ENCODE measurements around the gene DUSP1.
"Not testable (repeated sequence)": the region's sequence is repeated elsewhere in the genome, so short reads cannot be mapped to it uniquely, and the experiment has no call there.

DUSP1 gene

GRCh38 chr5:172815631-172816030 lies 44.6 kb upstream of the DUSP1 start:
- TF ChIP-seq CTCF (IDR thresholded peaks at IDR 0.05; ENCODE audit: low read depth, low read length, missing control alignments) = no peak
- DNase-seq (ENCODE audit: extremely low read depth, low read depth) = no peak
- no peak overlapping the region for H3K4me3 ChIP-seq (replicated peaks; ENCODE audit: low read depth, low read length)

GRCh38 chr5:172810996-172811395 lies 40.0 kb upstream of the DUSP1 start:
- H3K4me3 ChIP-seq (replicated peaks; ENCODE audit: low read depth, low read length); DNase-seq (ENCODE audit: extremely low read depth, low read depth): not testable (repeated sequence)

GRCh38 chr5:172809774-172810173 lies 38.8 kb upstream of the DUSP1 start:
- H3K4me3 ChIP-seq (replicated peaks; ENCODE audit: low read depth, low read length) = no peak overlapping the region
- no peak for TF ChIP-seq CTCF (IDR thresholded peaks at IDR 0.05; ENCODE audit: low read depth, low read length, missing control alignments)
- no peak for DNase-seq (ENCODE audit: extremely low read depth, low read depth)

GRCh38 chr5:172807766-172808311 lies 36.8 kb upstream of the DUSP1 start:
- DNase-seq (ENCODE audit: extremely low read depth, low read depth) = no peak
- H3K4me3 ChIP-seq (replicated peaks; ENCODE audit: low read depth, low read length) = no peak overlapping the region
- TF ChIP-seq CTCF (IDR thresholded peaks at IDR 0.05; ENCODE audit: low read depth, low read length, missing control alignments) = no peak

GRCh38 chr5:172806897-172807672 lies 36.1 kb upstream of the DUSP1 start:
- DNase-seq (ENCODE audit: extremely low read depth, low read depth) = peak; percentile 55
- no peak overlapping the region for H3K4me3 ChIP-seq (replicated peaks; ENCODE audit: low read depth, low read length)
- TF ChIP-seq CTCF (IDR thresholded peaks at IDR 0.05; ENCODE audit: low read depth, low read length, missing control alignments) = no peak

GRCh38 chr5:172805736-172806255 lies 34.8 kb upstream of the DUSP1 start:
- no peak for TF ChIP-seq CTCF (IDR thresholded peaks at IDR 0.05; ENCODE audit: low read depth, low read length, missing control alignments)
- H3K4me3 ChIP-seq (replicated peaks; ENCODE audit: low read depth, low read length) = no peak overlapping the region
- no peak for DNase-seq (ENCODE audit: extremely low read depth, low read depth)

GRCh38 chr5:172805018-172805683 lies 34.2 kb upstream of the DUSP1 start:
- TF ChIP-seq CTCF (IDR thresholded peaks at IDR 0.05; ENCODE audit: low read depth, low read length, missing control alignments) = no peak
- DNase-seq (ENCODE audit: extremely low read depth, low read depth) = no peak
- H3K4me3 ChIP-seq (replicated peaks; ENCODE audit: low read depth, low read length) = no peak overlapping the region

Data from HFF-Myc (cell line).